HG03103 (cell line): Measurements from ENCODE around the gene DNM3.
"Not testable (repeated sequence)": the region's sequence is repeated elsewhere in the genome, so short reads cannot be mapped to it uniquely, and the experiment has no call there.

ENCODE experiments used
- ATAC-seq: cut with Tn5 transposase; IDR thresholded peaks from one replicate; pipeline ENCODE4 v1.9.1; 2021; ENCODE audit warnings: low read depth; ENCODE audit not compliant: unreplicated experiment

DNM3 gene

DNA sequence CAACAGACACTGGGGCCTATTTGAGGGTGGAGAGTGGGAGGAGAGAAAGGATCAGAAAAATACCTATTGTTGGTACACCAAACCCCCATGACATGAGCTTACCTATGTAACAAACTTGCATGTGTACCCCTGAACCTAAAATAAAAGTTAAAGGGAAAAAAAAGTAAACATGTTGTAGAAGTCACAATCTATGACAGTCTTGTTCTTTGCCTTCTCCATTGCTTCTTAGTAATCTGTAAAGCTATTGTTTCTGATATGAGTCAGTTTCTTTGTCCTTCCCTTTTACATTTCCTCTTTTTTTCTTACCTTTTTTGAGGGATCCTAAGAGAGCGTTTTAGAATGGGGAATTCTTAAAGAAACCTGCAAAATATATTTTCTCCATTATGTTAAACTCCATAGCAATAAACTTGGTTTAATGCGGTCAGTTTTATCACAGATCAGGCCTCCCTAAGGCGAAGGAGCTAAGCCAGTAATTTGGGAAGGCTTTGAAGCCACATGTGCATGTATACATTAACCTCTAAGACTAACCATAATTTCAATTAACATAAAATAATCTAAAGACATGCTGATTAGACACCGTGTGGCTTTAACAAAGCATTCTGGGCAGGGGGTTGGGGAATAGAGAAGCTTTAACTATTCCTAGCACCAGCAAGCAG, 501.4 kb downstream of the DNM3 start:
- ATAC-seq, result peak; percentile 41

DNA sequence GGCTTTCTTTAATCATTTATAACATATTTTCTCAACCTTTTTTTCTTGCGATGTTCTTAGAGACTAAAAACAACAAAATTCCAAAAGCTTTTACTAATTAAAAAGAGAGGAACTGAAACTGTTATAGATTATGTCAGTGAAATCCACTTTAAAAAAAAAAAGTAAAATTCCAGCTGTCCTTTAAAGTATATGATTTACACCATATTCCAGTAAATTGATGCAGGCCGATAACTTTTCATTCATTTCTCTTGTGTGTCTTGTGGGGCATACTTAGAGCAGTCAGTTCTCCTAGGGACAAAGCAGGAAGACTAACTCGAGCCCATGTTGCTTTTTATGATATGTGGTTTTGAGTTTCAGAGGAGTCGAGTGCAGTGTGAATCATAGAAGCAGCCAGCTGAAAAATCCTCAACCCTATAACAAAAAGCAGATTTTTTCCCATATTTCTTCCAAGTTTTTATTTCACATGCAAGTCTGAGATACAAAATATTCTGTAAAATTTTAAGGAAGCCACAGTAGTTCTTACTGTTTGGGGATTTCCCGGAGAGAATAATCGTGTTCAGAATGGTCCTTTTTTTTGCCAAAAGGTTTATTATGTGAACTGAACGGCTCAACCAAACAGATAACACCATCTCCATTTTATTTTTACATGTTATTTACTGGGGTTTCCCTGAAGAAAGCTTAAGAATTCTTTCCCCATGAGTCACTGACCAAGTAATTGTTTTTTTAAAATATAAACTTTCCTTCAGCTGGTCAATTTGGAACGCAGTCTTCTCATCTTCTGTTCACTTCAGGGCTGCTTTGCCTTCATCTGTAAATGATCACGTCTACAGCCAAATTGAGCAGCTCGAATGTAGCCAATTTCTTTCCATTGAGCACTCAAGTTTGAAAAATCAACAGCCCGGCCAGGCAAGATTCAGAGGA, 502.2 kb downstream of the DNM3 start:
- ATAC-seq, result no peak

DNA sequence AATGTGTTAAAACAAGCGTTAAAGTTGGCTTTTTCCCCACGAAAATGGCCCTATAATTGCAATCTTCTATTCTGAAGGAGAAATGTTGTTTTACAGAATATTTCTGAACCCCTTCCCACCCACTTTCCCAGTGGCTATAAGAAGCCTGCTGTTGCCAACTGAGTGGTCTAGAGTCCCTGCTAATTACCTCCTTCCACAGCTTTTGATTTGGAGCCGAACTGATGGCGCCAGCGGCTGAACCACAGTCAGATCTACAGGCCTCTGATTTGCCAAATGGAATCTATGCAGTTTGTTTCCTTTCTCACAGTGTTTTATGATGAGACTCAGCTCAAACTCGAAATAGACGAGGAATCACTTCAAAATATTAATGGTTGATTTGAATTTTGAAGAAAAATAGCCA, 503.1 kb downstream of the DNM3 start:
- ATAC-seq, result no peak

DNA sequence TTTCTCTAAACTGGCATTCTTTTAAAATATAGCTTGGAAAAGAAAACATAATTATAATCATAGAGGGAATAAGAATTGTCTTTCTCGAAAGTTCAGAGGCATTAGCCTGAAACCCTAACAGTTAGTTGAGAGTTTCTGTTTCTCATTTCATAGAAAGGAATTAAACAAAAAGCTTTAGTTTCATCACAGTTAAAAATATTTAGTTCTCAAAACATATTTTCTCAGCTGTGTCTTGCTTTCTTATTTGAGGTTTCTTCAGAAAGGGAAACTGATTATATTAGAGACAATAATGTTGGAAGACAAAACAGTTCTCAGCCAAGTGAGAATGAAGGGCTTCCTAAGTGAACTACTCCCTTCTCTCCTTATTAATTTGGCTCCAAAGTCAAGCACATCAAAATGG, 503.8 kb downstream of the DNM3 start:
- ATAC-seq, result no peak

DNA sequence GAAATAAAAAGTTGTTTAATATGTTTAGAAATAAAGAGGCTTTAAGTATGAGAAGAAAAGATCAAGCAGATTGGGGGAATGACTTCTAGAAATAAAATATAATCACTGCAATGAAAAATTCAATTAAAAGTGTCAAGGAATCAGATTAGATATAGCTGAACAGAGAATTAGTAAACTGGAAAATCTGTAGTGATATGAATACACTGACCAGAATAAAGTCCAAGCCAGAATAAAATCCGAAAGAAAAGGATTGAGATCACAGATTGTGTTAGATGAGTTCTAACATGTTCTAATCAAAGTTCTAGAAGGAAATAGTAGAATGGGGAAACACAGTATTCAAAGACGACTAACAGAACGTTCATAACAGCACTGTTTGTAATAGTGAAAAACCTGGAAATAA, 506.1 kb downstream of the DNM3 start:
- no peak for ATAC-seq

DNA sequence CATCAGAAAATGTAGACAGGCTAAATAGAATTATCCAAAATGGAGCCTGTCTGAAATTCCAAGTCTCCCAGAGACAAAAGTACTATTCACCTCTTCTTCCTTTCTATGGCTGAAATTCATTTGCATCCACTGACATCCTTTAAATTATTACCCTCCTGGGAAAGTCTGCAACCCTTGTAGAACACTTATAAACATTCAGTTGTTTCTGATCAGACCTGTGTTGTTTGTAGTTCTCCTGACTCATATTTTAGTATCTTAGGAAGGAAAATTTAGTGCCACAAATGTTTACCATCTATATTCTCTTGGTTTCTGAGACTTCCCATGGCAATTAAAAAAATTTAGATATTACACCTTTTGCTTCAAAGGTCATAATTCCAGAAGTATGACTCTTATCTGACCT, 509.6 kb downstream of the DNM3 start:
- ATAC-seq, result no peak

DNA sequence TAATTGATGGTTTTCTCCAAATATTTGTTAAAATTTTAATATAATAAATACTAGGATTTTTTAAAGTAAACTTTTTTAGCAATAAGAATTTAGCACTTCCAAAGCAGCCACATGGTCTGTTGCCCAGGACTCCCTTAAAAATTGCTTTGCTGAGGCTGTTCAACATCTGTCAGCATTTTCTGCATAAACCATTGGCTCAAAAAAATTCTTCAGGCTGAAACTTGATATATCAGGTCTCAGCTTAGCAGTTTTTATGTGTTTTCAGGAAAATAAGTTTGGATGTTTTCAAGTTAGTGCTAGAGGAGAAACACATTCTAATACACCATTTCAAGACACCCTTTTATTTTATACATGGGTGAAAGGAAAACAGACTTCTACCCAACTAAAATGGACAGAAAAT, 510.0 kb downstream of the DNM3 start:
- ATAC-seq, result no peak

DNA sequence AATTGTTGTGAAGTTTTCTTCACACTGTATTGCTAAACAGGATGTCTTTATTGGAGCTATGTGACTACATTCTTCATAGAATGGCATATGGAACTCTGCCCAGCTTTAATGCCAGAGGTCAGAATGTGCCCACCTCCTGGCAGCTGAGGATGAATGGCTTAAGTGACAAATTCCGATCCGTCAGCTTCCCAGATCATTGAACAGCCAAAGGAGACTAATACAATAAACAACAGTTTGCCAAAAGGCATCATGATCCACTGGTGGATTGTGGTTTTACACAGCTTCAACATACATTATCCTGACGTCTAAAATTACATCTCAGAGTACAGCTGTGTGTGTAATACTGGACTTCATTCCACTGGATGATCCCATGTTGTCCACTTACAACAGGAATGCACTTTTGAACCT, 510.5 kb downstream of the DNM3 start:
- no peak for ATAC-seq

DNA sequence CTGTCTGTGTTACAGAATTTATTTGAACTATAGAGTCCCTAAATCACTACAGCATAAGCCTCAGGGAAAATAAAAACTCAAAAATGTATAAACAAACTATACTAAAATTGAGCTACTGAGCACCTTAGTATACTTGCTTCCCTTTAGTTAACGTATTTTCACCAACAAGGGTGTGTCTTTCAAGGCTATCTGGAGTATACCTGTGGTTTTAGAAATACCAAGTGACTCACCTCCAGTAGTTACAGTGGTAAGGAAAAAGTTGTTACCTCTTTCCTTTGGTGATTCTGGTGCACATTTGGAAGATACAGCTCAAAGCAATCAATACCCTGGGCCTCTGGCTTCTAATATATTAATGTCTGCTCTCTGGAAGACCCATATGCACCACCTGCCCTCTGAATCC, 511.1 kb downstream of the DNM3 start:
- ATAC-seq, result no peak

DNA sequence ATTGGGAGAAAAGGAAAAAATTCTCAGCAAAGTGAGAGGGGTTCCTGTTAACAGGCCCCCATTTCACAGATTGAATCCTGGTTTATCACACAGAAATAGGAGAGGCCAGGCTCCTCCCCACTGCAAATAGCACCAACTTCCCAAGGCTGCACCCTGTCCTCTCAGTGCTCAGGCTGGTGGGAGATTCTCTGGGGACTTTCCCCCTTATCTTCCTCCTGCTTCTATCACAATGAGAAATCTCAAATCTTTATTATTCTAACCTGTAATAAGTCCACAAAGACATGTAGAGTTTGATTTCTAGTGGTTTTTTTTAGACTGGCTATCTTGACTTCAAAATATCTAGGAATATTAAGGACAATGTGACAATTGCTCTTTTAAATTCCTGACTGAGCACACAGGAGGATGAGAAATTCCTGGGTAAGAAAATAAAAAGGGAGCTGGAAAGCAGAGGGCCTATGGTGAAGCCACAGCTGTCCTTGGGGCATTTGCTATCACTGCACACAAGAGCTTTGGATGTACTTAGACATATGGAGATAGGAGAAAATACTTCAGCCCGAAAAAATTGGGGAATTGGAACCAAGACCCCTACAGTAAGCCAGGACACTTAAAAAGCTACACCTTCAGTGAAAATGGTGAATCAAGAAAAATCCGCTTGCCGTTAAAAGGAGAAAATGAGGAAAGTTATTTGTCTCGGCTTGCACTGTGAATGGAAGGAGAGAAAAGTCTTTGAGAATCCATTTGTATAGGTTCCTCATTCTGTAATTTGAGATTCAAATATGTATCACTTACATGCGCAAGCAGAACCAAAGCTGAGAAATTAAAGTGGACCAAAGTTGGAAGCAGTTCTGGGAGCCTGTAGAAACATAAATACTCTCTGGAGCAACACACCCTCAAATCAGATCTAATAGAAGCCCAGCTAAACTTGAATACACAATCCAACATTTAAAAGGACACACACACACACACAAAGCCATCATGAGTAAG, 513.3 kb downstream of the DNM3 start:
- no peak for ATAC-seq

DNA sequence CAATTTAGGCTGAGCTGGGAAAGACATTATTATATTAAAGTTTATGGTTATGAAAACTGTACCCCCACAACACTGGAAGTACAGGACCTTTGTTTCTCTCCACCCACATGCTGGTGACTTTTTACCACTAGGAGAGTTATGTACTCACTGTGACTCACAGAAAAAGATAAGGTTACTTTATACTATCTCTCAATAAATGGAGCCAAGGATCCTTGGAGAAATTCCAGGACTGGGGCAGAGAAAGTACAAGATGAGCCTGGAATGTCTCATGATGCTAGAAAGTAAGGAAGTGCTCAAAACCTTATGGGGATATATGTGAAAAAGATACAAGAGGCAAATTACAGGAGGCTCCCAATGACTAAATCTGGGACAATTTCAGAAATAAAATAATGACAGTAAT, 515.3 kb downstream of the DNM3 start:
- no peak for ATAC-seq

DNA sequence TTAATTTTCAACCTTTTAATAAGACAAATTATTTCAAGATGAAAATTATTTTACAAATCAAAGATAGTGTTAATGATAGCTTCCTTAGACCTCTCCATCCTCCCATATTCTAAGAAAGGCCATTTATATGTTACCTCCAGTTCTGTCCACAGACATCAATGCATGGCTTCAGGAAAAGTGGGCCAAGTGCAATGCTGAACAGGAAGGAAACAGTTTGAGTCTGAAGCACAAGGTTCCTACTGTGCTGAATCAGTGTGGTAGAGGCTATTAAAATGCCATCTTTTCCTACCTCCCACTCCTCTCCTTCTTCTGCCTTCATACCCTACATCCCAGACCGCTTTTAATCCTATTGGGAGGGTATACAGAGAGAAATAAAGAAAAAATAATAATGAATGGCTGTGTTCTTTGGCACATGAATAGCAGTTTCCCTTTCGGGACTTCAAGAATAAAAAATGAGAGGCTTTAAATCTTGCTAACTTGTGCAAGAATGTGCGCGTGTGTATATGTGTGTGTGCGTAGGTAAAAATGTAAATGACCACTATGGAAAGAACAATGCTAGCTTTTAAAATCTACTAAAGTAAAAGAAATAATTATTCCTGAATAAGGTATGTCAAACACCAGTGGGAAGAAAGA, 516.6 kb downstream of the DNM3 start:
- peak; percentile 9 for ATAC-seq

DNA sequence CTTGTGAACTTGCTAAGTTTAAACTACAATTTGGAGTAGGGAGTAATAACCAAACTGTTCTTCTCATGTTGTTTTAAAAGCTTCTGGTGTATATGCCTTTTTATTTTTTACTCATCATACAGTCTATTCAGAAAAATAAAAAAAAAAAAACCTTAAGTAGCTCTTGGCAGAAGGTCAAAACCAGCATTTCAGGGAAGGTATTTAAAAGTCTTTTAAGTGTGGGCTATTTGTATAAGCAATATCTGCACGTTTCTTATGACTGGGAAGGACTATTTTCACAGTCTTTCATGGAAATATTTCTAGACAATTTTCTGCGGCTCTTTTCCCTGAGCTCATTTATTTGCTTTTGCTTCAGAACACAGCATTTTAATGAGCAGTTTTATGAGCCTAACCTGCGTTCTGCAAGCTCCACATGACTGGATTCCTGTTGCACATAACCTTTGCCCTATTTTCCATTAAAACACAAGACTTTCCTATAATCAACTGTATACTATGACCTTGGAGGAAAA, 518.2 kb downstream of the DNM3 start:
- ATAC-seq, result no peak

DNA sequence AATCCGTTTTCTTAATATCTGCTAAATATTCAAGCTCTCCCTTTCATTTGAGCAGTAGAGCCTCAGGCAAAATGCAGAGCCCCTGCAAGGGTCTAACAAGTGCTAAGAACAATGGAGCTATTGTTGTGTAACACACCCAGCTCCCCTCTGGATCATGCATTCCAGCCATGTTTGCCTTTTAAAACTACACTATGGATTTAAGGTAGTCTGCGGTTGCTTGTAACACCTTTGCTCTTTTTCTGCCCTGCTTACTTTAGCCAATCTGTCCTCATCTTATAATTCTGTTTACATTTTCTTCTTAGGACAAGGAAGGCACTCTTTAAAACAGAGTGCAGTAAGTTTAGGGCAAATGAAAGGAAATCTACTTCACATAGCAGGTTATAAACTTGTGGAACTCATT, 519.2 kb downstream of the DNM3 start:
- no peak for ATAC-seq

DNA sequence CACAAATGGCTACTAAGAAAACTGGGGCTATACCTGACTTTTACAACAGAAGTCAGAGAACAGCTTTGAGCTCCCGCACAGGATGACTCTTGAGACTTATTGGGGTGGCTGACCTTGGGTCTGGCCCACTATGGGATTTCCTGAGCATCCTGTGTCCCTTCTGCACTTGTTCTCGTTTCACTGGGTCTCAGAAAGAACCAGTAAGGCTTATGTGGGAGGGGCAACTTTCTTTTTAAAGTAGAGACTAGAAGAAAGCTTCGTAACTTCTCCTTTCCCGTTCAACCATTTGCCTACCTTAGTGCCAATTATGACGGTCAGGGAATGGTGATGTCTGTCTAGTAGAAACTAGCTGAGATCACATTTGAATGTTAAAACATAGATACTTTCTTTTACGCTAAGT, 519.7 kb downstream of the DNM3 start:
- no peak for ATAC-seq

DNA sequence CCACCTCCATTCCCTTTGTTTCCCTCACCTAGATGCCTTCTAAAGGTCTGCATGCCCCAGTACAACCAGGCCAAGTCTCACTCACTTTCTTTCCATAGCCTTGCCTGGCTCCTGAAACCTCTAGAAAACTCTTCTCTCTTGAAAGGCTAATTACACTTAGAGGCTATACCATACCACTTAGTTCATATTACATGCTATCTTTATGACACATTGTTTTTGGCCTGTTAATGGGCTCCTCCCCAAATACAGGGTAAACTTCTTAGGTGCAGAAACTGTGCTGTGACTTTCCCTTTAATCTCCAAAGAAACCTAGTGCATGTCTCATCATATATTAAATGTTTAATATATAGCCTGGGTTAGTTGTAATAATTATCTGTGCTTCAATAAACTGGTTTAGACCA, 522.6 kb downstream of the DNM3 start:
- ATAC-seq, result no peak

DNA sequence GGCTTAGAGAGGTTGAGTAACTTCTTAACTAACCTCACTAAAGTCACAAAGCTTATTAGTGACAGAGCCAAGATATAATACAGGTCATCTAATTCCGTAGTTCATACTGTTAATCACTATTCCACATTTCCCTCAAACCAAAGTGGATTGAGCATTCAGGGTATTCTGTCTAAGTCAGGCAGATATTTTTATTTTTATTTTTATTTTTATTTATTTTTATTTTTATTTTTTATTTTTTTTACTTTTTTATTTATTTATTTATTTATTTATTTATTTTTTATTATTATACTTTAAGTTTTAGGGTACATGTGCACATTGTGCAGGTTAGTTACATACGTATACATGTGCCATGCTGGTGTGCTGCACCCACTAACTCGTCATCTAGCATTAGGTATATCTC, 530.3 kb downstream of the DNM3 start:
- not testable (repeated sequence) for ATAC-seq

DNA sequence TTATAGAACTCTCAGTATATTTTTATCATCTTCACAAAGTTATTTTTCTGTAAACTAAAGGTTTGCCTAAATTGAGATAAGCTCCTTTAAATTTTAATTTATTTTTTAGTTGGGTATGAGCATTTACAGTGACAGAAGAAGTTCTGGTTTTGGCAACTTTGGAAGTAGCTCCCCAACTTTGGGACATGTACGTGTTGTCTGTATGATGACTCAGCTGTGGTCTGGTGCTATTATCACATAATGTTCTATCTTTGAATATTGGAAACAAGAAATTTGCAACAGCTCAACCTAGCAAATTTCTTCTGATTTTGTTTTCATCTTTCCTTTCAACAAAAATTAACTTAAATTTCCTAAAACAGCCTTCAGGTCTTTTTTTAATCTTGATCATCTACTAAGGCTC, 532.6 kb downstream of the DNM3 start:
- ATAC-seq, result no peak

DNA sequence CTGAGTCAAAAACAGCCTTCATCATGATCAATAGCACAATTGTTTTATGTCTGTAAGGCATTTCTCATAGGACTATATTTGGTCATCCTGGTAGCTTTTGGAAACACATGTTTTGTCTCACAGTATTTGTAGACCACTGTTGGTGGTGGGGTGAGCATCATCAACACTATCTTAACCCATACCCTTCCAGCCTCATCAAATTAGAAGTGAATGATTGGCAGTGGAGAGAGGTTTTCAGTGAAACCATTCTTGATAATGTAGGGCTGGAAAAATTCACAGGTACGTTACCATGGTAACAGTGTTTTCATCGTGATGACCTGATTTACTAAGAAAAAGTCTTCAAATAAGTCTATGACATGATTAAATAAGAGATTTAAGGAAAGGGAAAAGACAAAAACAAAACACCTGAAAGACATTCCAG, 533.9 kb downstream of the DNM3 start:
- ATAC-seq, result no peak

DNA sequence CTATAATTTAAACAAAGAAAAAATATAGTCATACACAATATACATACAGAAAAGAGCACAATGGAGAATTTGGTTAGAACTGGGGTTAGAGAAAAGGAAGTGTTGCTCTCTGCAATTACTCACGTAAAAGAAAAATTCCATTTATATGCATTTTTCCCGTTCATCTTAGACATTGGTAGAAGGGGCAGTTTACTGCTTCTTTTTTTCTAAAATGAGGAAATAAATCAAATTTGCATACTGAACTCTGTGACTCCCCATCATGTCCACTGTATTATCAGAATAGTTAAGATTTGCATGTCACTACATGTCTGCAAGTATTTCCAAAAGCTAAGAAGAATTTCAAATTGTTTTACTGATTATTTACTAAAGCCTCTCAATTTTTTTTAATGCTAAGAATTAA, 535.1 kb downstream of the DNM3 start:
- no peak for ATAC-seq
